ENCODE results near the gene ABCC4. TPM values are rescaled to one million over a fixed set of nuclear protein-coding genes. Genes with fewer than 3 reads are reported as not detected.

The ABCC4 gene
- total and polyA plus RNA-seq, 2 of the 13 experiments (the other 11 are each of a cell fraction or from before 2014, with no cell fraction given), result 4.2 to 11.3 TPM

- TF ChIP-seq ZNF142 (CRISPR knock-in tag; IDR thresholded peaks at IDR 0.05) (no peak), TBX3 (IDR thresholded peaks at IDR 0.05; ENCODE audit: borderline replicate concordance) (no peak), KLF15 (CRISPR knock-in tag; IDR thresholded peaks at IDR 0.05; ENCODE audit: borderline replicate concordance) (no peak), THAP11 (CRISPR knock-in tag; IDR thresholded peaks at IDR 0.05) (no peak), STAT6 (CRISPR knock-in tag; IDR thresholded peaks at IDR 0.05; ENCODE audit: borderline replicate concordance) (no peak), NFKBIZ (CRISPR knock-in tag; IDR thresholded peaks at IDR 0.05) (no peak), ZSCAN5A (CRISPR knock-in tag; IDR thresholded peaks at IDR 0.05; ENCODE audit: borderline replicate concordance) (no peak), ZFP37 (CRISPR knock-in tag; IDR thresholded peaks at IDR 0.05; ENCODE audit: borderline replicate concordance) (no peak), GLI4 (CRISPR knock-in tag; IDR thresholded peaks at IDR 0.05; ENCODE audit: borderline replicate concordance) (no peak), MAFG (CRISPR knock-in tag; IDR thresholded peaks at IDR 0.05) (no peak)
- TF ChIP-seq, protein P1, sequence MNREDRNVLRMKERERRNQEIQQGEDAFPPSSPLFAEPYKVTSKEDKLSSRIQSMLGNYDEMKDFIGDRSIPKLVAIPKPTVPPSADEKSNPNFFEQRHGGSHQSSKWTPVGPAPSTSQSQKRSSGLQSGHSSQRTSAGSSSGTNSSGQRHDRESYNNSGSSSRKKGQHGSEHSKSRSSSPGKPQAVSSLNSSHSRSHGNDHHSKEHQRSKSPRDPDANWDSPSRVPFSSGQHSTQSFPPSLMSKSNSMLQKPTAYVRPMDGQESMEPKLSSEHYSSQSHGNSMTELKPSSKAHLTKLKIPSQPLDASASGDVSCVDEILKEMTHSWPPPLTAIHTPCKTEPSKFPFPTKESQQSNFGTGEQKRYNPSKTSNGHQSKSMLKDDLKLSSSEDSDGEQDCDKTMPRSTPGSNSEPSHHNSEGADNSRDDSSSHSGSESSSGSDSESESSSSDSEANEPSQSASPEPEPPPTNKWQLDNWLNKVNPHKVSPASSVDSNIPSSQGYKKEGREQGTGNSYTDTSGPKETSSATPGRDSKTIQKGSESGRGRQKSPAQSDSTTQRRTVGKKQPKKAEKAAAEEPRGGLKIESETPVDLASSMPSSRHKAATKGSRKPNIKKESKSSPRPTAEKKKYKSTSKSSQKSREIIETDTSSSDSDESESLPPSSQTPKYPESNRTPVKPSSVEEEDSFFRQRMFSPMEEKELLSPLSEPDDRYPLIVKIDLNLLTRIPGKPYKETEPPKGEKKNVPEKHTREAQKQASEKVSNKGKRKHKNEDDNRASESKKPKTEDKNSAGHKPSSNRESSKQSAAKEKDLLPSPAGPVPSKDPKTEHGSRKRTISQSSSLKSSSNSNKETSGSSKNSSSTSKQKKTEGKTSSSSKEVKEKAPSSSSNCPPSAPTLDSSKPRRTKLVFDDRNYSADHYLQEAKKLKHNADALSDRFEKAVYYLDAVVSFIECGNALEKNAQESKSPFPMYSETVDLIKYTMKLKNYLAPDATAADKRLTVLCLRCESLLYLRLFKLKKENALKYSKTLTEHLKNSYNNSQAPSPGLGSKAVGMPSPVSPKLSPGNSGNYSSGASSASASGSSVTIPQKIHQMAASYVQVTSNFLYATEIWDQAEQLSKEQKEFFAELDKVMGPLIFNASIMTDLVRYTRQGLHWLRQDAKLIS (CRISPR knock-in tag; IDR thresholded peaks at IDR 0.05), result no peak
- TF ChIP-seq, protein P2, sequence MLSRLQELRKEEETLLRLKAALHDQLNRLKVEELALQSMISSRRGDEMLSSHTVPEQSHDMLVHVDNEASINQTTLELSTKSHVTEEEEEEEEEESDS (CRISPR knock-in tag; IDR thresholded peaks at IDR 0.05; ENCODE audit: borderline replicate concordance), result no peak
- TF ChIP-seq, protein P3, sequence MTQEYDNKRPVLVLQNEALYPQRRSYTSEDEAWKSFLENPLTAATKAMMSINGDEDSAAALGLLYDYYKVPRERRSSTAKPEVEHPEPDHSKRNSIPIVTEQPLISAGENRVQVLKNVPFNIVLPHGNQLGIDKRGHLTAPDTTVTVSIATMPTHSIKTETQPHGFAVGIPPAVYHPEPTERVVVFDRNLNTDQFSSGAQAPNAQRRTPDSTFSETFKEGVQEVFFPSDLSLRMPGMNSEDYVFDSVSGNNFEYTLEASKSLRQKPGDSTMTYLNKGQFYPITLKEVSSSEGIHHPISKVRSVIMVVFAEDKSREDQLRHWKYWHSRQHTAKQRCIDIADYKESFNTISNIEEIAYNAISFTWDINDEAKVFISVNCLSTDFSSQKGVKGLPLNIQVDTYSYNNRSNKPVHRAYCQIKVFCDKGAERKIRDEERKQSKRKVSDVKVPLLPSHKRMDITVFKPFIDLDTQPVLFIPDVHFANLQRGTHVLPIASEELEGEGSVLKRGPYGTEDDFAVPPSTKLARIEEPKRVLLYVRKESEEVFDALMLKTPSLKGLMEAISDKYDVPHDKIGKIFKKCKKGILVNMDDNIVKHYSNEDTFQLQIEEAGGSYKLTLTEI (CRISPR knock-in tag; conservative IDR thresholded peaks at IDR 0.05), result no peak
These were observed 245.0 kb downstream of the ABCC4 start (continued) for GRCh38 chr13:95056266-95056665.

All from HepG2 (cell line).